AG10803 (cell line): Measurements from ENCODE around the gene RAET1L.

Experiments used
- DNase-seq: peaks from one replicate; pipeline ENCODE4 v3.0.0; 2010; ENCODE audit warnings: low read depth
- H3K4me3 ChIP-seq: 2 replicates; pipeline ENCODE4 v1.5.1; 2011; ENCODE audit warnings: mild to moderate bottlenecking, low read length, control low read depth
- CTCF ChIP-seq: conservative IDR thresholded peaks from 2 replicates; pipeline ENCODE4 v1.5.1; 2011; ENCODE audit warnings: mild to moderate bottlenecking, low read length, control low read depth, inconsistent platforms

RAET1L gene

GRCh38 chr6:150032598-150032997 lies 7.3 kb upstream of the RAET1L start:
- no peak for DNase-seq
- no peak overlapping the region for H3K4me3 ChIP-seq
- no peak for TF ChIP-seq CTCF

- no peak for TF ChIP-seq CTCF
- no peak for DNase-seq
- H3K4me3 ChIP-seq, result no peak overlapping the region
These were observed 5.3 kb upstream of the RAET1L start for GRCh38 chr6:150030611-150031010.

GRCh38 chr6:150029749-150030148 lies 4.4 kb upstream of the RAET1L start:
- DNase-seq, result no peak
- TF ChIP-seq CTCF, result no peak

GRCh38 chr6:150029276-150029675 lies 3.9 kb upstream of the RAET1L start:
- TF ChIP-seq CTCF, result no peak
- no peak for DNase-seq
- no peak overlapping the region for H3K4me3 ChIP-seq

More at GRCh38 chr6:150029749-150030148, 4.4 kb upstream of the RAET1L start:
- no peak overlapping the region for H3K4me3 ChIP-seq

GRCh38 chr6:150028799-150029198 lies 3.5 kb upstream of the RAET1L start:
- no peak overlapping the region for H3K4me3 ChIP-seq
- no peak for DNase-seq
- no peak for TF ChIP-seq CTCF

- H3K4me3 ChIP-seq, result no peak overlapping the region
- TF ChIP-seq CTCF, result no peak
- no peak for DNase-seq
These were observed 2.7 kb upstream of the RAET1L start for GRCh38 chr6:150027806-150028565.
